Natural killer cell treated with Interleukin-12 subunit alpha and Interleukin-12 subunit beta and Interleukin-15 and Interleukin-18, amount 100 ng/mL, for 72 hours (primary cell): Measurements from ENCODE around the gene MAFF. TPM values are rescaled to one million over a fixed set of nuclear protein-coding genes. Genes with fewer than 3 reads are reported as not detected.
"Not testable (repeated sequence)": the region's sequence is repeated elsewhere in the genome, so short reads cannot be mapped to it uniquely, and the experiment has no call there.

ENCODE experiments used
- ATAC-seq, 2 donors: fragments of 150-1000 bp; cut with Tn5 transposase in 1 of 2; sonication (Bioruptor Pico), chemical (Tn5 transposase) in 1 of 2; 2 replicates each; pipeline ENCODE4 v1.10.0; 2021
- DNase-seq: peaks from one replicate; pipeline ENCODE4 v3.0.0; 2022; ENCODE audit warnings: low spot score
- H3K27ac Mint-ChIP-seq, 2 donors: 1 replicate in 1 of 2; 2 replicates in 1 of 2; pipeline ENCODE4 v1.8.0; 2022; ENCODE audit warnings: mixed read lengths in 2 of 2, mild to moderate bottlenecking in 1 of 2, moderate library complexity in 1 of 2
- H3K27me3 Mint-ChIP-seq, 2 donors: 1 replicate in 1 of 2; 2 replicates in 1 of 2; pipeline ENCODE4 v1.8.0; 2022; ENCODE audit warnings: mixed read lengths in 2 of 2
- H3K36me3 Mint-ChIP-seq: one replicate; pipeline ENCODE4 v1.8.0; 2022; ENCODE audit warnings: mixed read lengths
- H3K4me1 Mint-ChIP-seq, 2 donors: 1 replicate in 1 of 2; 2 replicates in 1 of 2; pipeline ENCODE4 v1.8.0; 2022; ENCODE audit warnings: low read depth in 2 of 2, mixed read lengths in 2 of 2, mild to moderate bottlenecking in 1 of 2
- H3K4me3 Mint-ChIP-seq: one replicate; pipeline ENCODE4 v1.8.0; 2022; ENCODE audit warnings: mixed read lengths
- H3K9me3 Mint-ChIP-seq: 2 replicates; pipeline ENCODE4 v1.8.0; 2022; ENCODE audit warnings: mixed read lengths
- total RNA-seq, 2 donors: library from RNA; stranded (reverse); gene quantifications; one replicate each; pipeline ENCODE4 v1.2.3, GENCODE V29; 2022

Gene MAFF
- 10 to 100 TPM; 19.7 to 43.0 TPM for total RNA-seq

DNA sequence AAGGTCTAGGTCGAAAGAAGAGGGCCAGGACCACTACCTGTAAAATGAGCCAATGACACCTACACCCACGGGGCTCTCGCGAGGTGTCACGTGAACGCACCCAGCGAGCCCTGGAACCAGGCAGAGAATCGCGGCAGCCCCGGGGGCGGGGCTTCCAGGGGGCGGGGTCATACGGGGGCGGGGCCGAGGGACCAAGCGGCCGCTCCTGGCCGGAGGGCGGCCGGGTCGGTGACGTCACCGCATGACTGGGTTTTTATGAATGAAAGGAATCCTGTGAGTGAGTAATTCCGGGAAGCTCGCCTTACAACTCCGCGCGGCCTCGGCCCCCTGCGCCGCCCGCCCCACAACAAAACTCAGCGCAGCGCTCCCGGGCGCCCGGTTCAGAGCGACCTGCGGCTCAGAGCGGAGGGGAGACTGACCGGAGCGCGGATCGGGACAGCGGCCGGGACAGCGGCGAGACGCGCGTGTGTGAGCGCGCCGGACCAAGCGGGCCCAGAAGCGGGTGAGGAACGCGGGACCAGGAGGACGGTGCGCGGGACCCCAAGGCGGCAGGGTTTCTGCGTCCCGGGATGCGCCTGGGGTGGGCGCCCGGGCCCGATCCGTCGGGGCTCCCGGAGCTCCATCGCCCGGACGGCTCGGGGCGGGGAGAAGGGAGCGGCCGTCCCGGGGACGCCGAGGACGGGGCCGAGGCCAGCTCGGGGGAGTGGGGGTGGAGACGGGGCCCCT is at the start of gene MAFF:
TSS of gene MAFF (plus strand) at position 284 of the 726 bp plus-strand sequence. CDS start 11,860 bp downstream, outside the sequence.
- peaks cover 44 to 53% of the 10 kb centered on the region in 2 donors for H3K4me1 Mint-ChIP-seq

DNA sequence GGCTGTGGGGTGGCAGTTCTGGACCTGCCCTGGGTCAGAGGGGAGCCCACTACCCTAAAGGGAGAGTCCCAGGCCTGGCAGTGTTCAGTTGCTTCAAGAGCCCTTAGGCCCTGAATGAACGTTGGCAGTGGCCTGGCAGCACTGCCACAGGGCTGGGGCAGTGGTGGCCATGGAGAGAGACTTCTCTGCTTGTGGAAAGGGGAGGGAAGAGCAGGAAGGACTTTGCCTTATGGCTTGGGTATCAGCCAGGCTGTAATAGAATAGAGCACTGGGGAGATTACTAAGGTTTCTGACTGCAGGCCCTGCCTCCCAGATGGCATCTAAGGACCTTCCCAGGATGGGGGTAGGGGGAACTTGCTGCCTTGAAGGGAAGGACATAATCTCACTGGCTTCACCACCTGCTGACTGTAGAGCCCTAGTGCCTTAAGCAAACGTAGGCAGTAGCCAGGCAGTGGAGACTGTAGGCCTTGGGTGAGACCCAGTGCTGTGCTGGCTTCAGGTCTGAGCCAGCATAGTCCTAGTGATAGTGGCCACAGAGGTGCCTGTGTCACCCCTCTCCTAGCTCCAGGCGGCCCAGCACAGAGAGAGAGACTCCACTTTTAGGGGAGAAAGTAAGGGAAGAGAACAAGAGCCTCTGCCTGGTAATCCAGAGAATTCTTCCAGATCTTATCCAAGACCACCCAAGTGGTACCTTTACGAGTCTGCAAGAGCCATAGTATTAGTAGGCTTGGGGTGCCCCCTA is 47.8 kb upstream of the MAFF start:
- Mint-ChIP-seq H3K4me1 (peaks cover 0 to 2% of the 10 kb centered on the region in 2 donors), H3K9me3 (no peaks in the 10 kb centered on the region), H3K4me3 (no peak overlapping the region), H3K27me3 (no peaks in the 10 kb centered on the region), H3K36me3 (no peaks in the 10 kb centered on the region), H3K27ac (peak overlapping the region in 1 of 2 donors; percentile 74)
- ATAC-seq, result no peak
- DNase-seq, result no peak

More for the DNA sequence above, at the start of gene MAFF:
- no peaks in the 10 kb centered on the region for H3K9me3 Mint-ChIP-seq
- peak within 1 kb of the TSS; percentile 93 for H3K27ac Mint-ChIP-seq
- DNase-seq (peak; percentile 95), ATAC-seq (peak; percentile 85 to 87)
- no peaks in the 10 kb centered on the region for H3K27me3 Mint-ChIP-seq
- peak within 1 kb of the TSS; percentile 95 for H3K4me3 Mint-ChIP-seq
- no peaks in the 10 kb centered on the region for H3K36me3 Mint-ChIP-seq

DNA sequence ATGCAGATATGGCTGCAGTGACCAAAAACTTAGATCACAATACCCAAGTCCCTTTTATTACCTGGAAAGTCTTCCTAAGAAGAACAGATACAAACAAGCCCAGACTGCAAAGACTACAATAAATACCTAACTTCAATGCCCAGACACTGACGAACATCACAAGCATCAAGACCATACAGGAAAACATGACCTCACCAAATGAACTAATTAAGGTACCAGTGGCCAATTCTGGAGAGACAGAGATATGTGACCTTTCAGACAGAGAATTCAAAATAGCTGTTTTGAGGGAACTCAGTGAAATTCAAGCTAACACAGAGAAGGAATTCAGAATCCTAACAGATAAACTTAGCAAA is 47.3 kb upstream of the MAFF start:
- H3K27me3 Mint-ChIP-seq, DNase-seq, H3K4me1 Mint-ChIP-seq, ATAC-seq, H3K36me3 Mint-ChIP-seq, H3K9me3 Mint-ChIP-seq, H3K4me3 Mint-ChIP-seq: not testable (repeated sequence)
- H3K27ac Mint-ChIP-seq, result peak overlapping the region in 1 of 2 donors; percentile 74

GRCh38 chr22:38155703-38156102 is 46.1 kb upstream of the MAFF start:
- no peaks in the 10 kb centered on the region for H3K27me3 Mint-ChIP-seq
- no peaks in the 10 kb centered on the region for H3K9me3 Mint-ChIP-seq
- DNase-seq (no peak), ATAC-seq (no peak)
- H3K4me3 Mint-ChIP-seq, result no peak overlapping the region
- no peaks in the 10 kb centered on the region for H3K36me3 Mint-ChIP-seq
- peaks cover 0 to 2% of the 10 kb centered on the region in 2 donors for H3K4me1 Mint-ChIP-seq
- no peak overlapping the region for H3K27ac Mint-ChIP-seq

GRCh38 chr22:38162881-38163843 is 38.6 kb upstream of the MAFF start:
- Mint-ChIP-seq H3K9me3 (no peaks in the 10 kb centered on the region), H3K27me3 (no peaks in the 10 kb centered on the region), H3K27ac (no peak overlapping the region), H3K4me1 (peaks cover 10 to 21% of the 10 kb centered on the region in 2 donors), H3K4me3 (no peak overlapping the region), H3K36me3 (no peaks in the 10 kb centered on the region)
- DNase-seq (no peak), ATAC-seq (no peak)

DNA sequence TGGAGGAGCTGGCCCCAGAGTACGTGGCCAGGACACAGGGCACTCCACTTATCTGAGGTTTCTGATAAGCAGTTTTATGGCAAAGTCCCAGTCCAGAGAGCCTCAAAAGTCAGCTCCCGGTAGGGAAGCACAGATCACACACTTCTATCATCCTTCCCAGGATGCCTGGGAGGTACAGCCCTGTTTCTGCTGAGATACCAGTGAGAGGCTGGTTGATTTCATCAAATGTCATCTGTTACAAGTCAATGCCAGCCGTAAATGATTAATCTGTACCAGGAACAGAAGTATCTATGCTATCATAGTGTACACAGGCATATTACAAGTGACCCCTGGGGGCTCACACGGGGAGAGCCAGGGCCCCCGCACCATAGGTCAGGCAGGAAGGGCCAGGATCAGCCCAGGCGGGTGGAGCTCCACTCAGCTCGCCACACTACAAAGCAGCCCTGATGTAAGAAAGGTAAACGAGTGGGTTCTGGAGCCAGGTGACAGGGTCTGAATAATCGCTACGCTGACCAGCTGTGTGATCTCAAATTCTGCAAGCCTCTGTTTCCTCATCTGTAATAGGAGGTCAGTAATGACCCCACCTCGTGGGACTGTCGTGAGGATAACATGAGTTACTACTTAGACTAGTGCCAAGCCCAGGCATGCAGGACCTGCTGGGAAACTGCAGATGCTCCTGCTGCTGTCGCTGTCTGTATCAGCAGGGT is 37.8 kb upstream of the MAFF start:
- no peak overlapping the region for H3K27ac Mint-ChIP-seq
- no peak for DNase-seq
- H3K36me3 Mint-ChIP-seq, result no peaks in the 10 kb centered on the region
- H3K27me3 Mint-ChIP-seq, result no peaks in the 10 kb centered on the region
- peak in 1 of 2 donors; percentile 37 for ATAC-seq
- no peaks in the 10 kb centered on the region for H3K9me3 Mint-ChIP-seq
- peaks cover 10 to 21% of the 10 kb centered on the region in 2 donors for H3K4me1 Mint-ChIP-seq
- no peak overlapping the region for H3K4me3 Mint-ChIP-seq

GRCh38 chr22:38164551-38164918 is 37.3 kb upstream of the MAFF start:
- peaks cover 10 to 21% of the 10 kb centered on the region in 2 donors for H3K4me1 Mint-ChIP-seq
- no peaks in the 10 kb centered on the region for H3K9me3 Mint-ChIP-seq
- no peak overlapping the region for H3K4me3 Mint-ChIP-seq
- H3K27me3 Mint-ChIP-seq, result no peaks in the 10 kb centered on the region
- H3K27ac Mint-ChIP-seq, result no peak overlapping the region
- H3K36me3 Mint-ChIP-seq, result no peaks in the 10 kb centered on the region
- ATAC-seq, result no peak
- no peak for DNase-seq

DNA sequence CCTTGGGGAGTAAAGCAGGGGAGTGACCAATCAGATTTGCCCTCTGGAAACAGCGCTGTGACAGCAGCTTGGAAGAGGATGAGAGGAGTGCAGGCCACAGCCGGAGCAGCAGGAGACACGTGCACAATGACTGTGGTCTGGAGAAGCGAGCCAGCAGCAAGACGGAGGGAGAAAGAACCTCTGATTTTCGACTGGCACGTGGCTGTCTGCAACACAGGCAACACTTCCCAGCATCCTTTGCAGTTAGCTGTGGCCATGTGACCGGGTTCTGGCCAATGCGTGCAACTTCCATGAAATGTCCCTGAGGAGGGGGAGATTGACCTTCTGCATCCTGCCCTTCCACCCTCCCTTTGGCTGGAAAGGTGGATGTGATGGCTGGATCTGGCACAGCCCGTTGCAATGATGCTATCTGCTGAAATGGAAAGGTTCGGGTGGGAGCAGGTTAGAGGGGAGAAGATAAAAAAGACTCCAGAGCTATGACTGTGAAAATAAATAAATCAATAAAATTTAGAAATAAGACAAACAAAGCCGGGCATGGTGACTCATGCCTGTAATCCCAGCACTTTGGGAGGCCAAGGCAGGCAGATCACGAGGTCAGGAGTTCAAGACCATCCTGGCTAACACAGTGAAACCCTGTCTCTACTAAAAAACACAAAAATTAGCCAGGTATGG is 35.7 kb upstream of the MAFF start:
- Mint-ChIP-seq H3K27me3 (no peaks in the 10 kb centered on the region), H3K4me1 (peaks cover 10 to 21% of the 10 kb centered on the region in 2 donors), H3K4me3 (no peak overlapping the region), H3K9me3 (no peaks in the 10 kb centered on the region), H3K36me3 (no peaks in the 10 kb centered on the region), H3K27ac (no peak overlapping the region)
- ATAC-seq, result no peak
- DNase-seq, result no peak

DNA sequence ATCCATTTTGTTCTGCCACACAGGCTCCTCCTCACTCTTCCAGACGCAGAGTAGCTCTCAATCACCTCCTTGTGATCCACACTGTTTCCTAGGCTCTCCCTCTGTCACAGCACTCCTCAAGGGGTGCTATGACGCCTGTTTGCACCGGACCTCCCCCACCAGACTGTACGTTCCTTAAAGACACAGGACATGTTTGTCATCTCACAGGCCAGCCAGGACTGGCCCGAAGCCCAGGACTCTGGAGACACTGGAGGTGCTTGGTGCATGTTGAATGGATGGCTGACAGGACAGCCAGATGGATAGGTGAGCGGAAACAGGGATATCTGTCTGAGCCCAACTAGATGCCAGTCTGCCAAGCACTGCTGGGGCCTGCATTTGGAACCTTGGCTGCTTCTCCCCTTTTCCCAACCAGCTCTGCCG is 33.8 kb upstream of the MAFF start:
- no peak overlapping the region for H3K4me3 Mint-ChIP-seq
- ATAC-seq, result no peak
- H3K27me3 Mint-ChIP-seq, result no peaks in the 10 kb centered on the region
- peak overlapping the region in 1 of 2 donors; percentile 4 for H3K27ac Mint-ChIP-seq
- peaks cover 17 to 25% of the 10 kb centered on the region in 2 donors for H3K4me1 Mint-ChIP-seq
- no peaks in the 10 kb centered on the region for H3K9me3 Mint-ChIP-seq
- H3K36me3 Mint-ChIP-seq, result no peaks in the 10 kb centered on the region
- DNase-seq, result no peak

GRCh38 chr22:38169116-38169515 is 32.7 kb upstream of the MAFF start:
- H3K4me3 Mint-ChIP-seq, result no peak overlapping the region
- H3K36me3 Mint-ChIP-seq, result no peaks in the 10 kb centered on the region
- peak overlapping the region in 1 of 2 donors; percentile 45 for H3K27ac Mint-ChIP-seq
- no peak for ATAC-seq
- no peaks in the 10 kb centered on the region for H3K27me3 Mint-ChIP-seq
- no peak for DNase-seq
- H3K9me3 Mint-ChIP-seq, result no peaks in the 10 kb centered on the region
- H3K4me1 Mint-ChIP-seq, result peaks cover 23 to 31% of the 10 kb centered on the region in 2 donors

GRCh38 chr22:38170469-38170868 is 31.3 kb upstream of the MAFF start:
- DNase-seq, result no peak
- ATAC-seq, result no peak
- peaks cover 24 to 31% of the 10 kb centered on the region in 2 donors for H3K4me1 Mint-ChIP-seq
- H3K27ac Mint-ChIP-seq, result peak overlapping the region in 1 of 2 donors; percentile 26
- no peaks in the 10 kb centered on the region for H3K9me3 Mint-ChIP-seq
- H3K36me3 Mint-ChIP-seq, result no peaks in the 10 kb centered on the region
- no peaks in the 10 kb centered on the region for H3K27me3 Mint-ChIP-seq
- no peak overlapping the region for H3K4me3 Mint-ChIP-seq

DNA sequence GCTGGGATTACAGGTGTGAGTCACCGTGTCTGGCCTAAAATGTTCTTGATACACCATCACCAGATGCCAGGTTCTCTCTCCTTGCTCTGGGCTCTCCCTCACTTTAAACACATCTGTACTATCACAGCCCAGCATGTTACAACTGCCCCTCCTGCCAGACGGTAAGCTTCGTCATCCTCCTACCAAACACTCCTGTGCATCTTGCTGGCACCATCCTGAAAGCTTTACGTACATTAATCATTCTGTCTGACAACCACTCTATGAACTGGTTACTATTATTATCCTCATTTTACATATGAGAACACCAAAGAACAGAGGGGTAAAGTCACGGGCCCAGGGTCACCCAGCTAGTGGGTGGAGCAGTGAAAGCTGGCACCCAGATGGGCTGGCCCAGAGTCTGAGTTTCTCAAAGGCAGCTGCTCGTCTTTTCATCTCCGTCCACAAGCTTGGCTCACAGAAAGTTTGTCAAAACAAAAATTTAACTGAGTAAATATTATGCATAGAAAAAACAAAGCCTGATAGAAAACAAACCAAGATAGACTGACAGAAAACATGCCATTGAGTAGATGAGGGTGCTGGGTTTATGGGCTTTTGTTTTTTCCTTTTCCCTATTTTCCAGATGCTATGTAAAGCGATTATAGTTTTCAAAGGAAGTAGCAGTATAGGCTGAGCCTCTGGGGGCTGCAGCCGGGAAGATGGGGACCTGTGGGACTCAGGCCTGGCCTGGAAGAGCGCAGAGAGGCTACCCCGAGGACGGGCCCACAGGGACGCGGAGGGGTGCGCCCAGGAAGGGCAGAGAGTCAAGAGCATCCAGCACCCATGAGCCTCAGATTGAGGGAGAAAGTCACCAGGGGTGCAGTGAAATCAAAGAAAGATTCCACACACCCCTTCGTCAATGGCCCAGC is 29.6 kb upstream of the MAFF start:
- no peak for ATAC-seq
- Mint-ChIP-seq H3K27ac (peak overlapping the region; percentile 80 to 86), H3K27me3 (no peaks in the 10 kb centered on the region), H3K4me3 (peak overlapping the region; percentile 63), H3K36me3 (no peaks in the 10 kb centered on the region), H3K4me1 (peaks cover 40 to 47% of the 10 kb centered on the region in 2 donors), H3K9me3 (no peaks in the 10 kb centered on the region)
- no peak for DNase-seq
